B cell (primary cell): ENCODE measurements around the gene IKZF1. TPM values are rescaled to one million over a fixed set of nuclear protein-coding genes. Genes with fewer than 3 reads are reported as not detected.
A peak's percentile ranks its signal among the peaks of the same experiment; 100 is the strongest.

Experiments used
- ATAC-seq: fragments of 200-7000 bp; cut with Tn5 transposase; one replicate; pipeline ENCODE4 v1.10.0; 2021; ENCODE audit warnings: low read depth, mild to moderate bottlenecking, moderate number of reproducible peaks, moderate library complexity
- CTCF ChIA-PET: fragments of 350-600 bp; sonication (Branson Sonifier 250); formaldehyde crosslinking; loops from one replicate; lab custom pipeline; 2021; ENCODE audit warnings: antibody characterized with exemption, inconsistent platforms; lab: Charles Lee
- POLR2A ChIA-PET: fragments of 350-600 bp; sonication (Branson Sonifier 250); formaldehyde crosslinking; loops from one replicate; lab custom pipeline; 2021; ENCODE audit warnings: antibody characterized with exemption; lab: Charles Lee
- DNase-seq: peaks from one replicate; pipeline ENCODE4 v3.0.0; 2013
- H2AFZ ChIP-seq: 2 replicates; pipeline ENCODE4 v1.6.1; 2012; ENCODE audit warnings: mild to moderate bottlenecking, low read depth, low read length; ENCODE audit not compliant: insufficient read depth, poor library complexity, severe bottlenecking
- H3K27ac ChIP-seq, 2 donors: 1 replicate in 1 of 2; 2 replicates in 1 of 2; pipeline ENCODE4 v1.5.1; 2012 to 2013; ENCODE audit warnings: low read length in 2 of 2, mild to moderate bottlenecking in 2 of 2, moderate library complexity in 1 of 2
- H3K27me3 ChIP-seq, 4 experiments: fragments of 200-600 bp in 1 of 4; sonication (generic) in 1 of 4; replicated peaks in 1 of 4; 1 replicate in 2 of 4; 2 replicates in 2 of 4; pipeline versions ENCODE4 v1.6.1 to v1.7.0; 2013 to 2016; ENCODE audit warnings: low read length in 3 of 4, mild to moderate bottlenecking in 2 of 4, mixed read lengths in 1 of 4, moderate library complexity in 1 of 4; ENCODE audit not compliant: insufficient read depth in 4 of 4, control insufficient read depth in 3 of 4; ENCODE audit errors: control extremely low read depth in 1 of 4
- H3K36me3 ChIP-seq, 2 experiments: replicated peaks in 1 of 2; 1 replicate in 1 of 2; 2 replicates in 1 of 2; pipeline versions ENCODE4 v1.6.1 to v1.7.1; 2013; ENCODE audit warnings: low read length in 1 of 2; ENCODE audit not compliant: insufficient read depth in 2 of 2, control insufficient read depth in 1 of 2; ENCODE audit errors: control extremely low read depth in 1 of 2, extremely low read depth in 1 of 2
- H3K4me1 ChIP-seq, 2 donors: fragments of 200-600 bp in 1 of 2; sonication (generic) in 1 of 2; 1 replicate in 1 of 2; 2 replicates in 1 of 2; pipeline versions ENCODE4 v1.5.1 to v1.6.1; 2013 to 2017; ENCODE audit warnings: low read length in 2 of 2; ENCODE audit not compliant: control insufficient read depth in 2 of 2, insufficient read depth in 2 of 2
- H3K4me2 ChIP-seq: replicated peaks from 2 replicates; pipeline ENCODE3; 2012; ENCODE audit warnings: mild to moderate bottlenecking, low read depth, low read length; ENCODE audit not compliant: poor library complexity, severe bottlenecking
- H3K4me3 ChIP-seq, 5 experiments: fragments of 200-600 bp in 1 of 5; sonication (generic) in 1 of 5; 1 replicate in 3 of 5; 2 replicates in 2 of 5; pipeline versions ENCODE4 v1.5.1 to v1.7.0; 2011 to 2016; ENCODE audit warnings: low read length in 4 of 5, mild to moderate bottlenecking in 4 of 5, low read depth in 2 of 5, control low read depth in 1 of 5, moderate library complexity in 1 of 5; ENCODE audit not compliant: insufficient read depth in 1 of 5; ENCODE audit errors: control extremely low read depth in 1 of 5, extremely low read depth in 1 of 5
- H3K79me2 ChIP-seq: fragments of 200-600 bp; sonication (generic); one replicate; pipeline ENCODE4 v1.6.0; 2016; ENCODE audit warnings: low read length; ENCODE audit not compliant: control insufficient read depth, insufficient read depth
- H3K9ac ChIP-seq: fragments of 200-600 bp; sonication (generic); 2 replicates; pipeline ENCODE4 v1.6.1; 2017; ENCODE audit warnings: mild to moderate bottlenecking, low read length, moderate library complexity
- H3K9me3 ChIP-seq, 3 donors: one replicate each; pipeline versions ENCODE4 v1.6.1 to v1.7.1; 2013; ENCODE audit warnings: low read length in 2 of 3; ENCODE audit not compliant: control insufficient read depth in 2 of 3, insufficient read depth in 1 of 3; ENCODE audit errors: control extremely low read depth in 1 of 3
- H4K20me1 ChIP-seq: 2 replicates; pipeline ENCODE4 v1.6.0; 2012; ENCODE audit warnings: mild to moderate bottlenecking, low read length; ENCODE audit not compliant: insufficient read depth, control insufficient read depth, poor library complexity, severe bottlenecking
- H3K27ac Mint-ChIP-seq: one replicate; pipeline ENCODE4 v1.8.0; 2021; ENCODE audit warnings: mixed read lengths
- H3K27me3 Mint-ChIP-seq: one replicate; pipeline ENCODE4 v1.8.0; 2021; ENCODE audit warnings: mixed read lengths
- H3K4me1 Mint-ChIP-seq: one replicate; pipeline ENCODE4 v1.8.0; 2021; ENCODE audit warnings: mixed read lengths
- H3K4me3 Mint-ChIP-seq: one replicate; pipeline ENCODE4 v1.8.0; 2021; ENCODE audit warnings: mixed read lengths
- H3K9me3 Mint-ChIP-seq: one replicate; pipeline ENCODE4 v1.8.0; 2022; ENCODE audit warnings: mixed read lengths; ENCODE audit not compliant: insufficient read depth
- CTCF ChIP-seq: fragments of 200-600 bp; IDR thresholded peaks from one replicate; pipeline ENCODE4 v1.8.0; 2022; ENCODE audit warnings: antibody characterized with exemption, mild to moderate bottlenecking
- EZH2 ChIP-seq: IDR thresholded peaks from 2 replicates; pipeline ENCODE4 v1.6.1; 2012; ENCODE audit warnings: borderline replicate concordance, low read depth, mild to moderate bottlenecking, moderate library complexity, low read length; ENCODE audit not compliant: insufficient read depth, poor library complexity, severe bottlenecking
- WGBS: methylation state at CpG from one replicate; pipeline ENCODE4 v1.1.5; 2013; ENCODE audit warnings: missing lambda C conversion rate; ENCODE audit not compliant: insufficient coverage; 5-methylcytosine and 5-hydroxymethylcytosine counted together
- intact Hi-C: fragments of 100-400 bp; cut with micrococcal nuclease; formaldehyde crosslinking; loops from one replicate; pipeline ENCODE4 v1.10.0; 2022
- polyA plus RNA-seq: library from polyadenylated mRNA; depleted of rRNA; stranded (reverse); fragments of >200 nt; gene quantifications from 2 replicates; pipeline ENCODE4 v1.2.3, GENCODE V29; 2012
- total RNA-seq, 2 donors: library from RNA; stranded (reverse); fragments of 120-200 nt in 1 of 2; gene quantifications; 1 replicate in 1 of 2; 2 replicates in 1 of 2; pipeline versions ENCODE4 v1.2.3 to v1.2.4, GENCODE V29; 2013 to 2022

The IKZF1 gene
- total and polyA plus RNA-seq, 2 donors (not counting 1 experiment from before 2014, with no cell fraction given): 199 to 254 TPM

- no peaks in the 10 kb centered on the region for H3K36me3 ChIP-seq
- H3K4me3 Mint-ChIP-seq: no peak overlapping the region
- H2AFZ ChIP-seq: no peak overlapping the region
- H3K4me1 Mint-ChIP-seq: peaks cover 86% of the 10 kb centered on the region
- H3K27ac ChIP-seq: no peak overlapping the region
- ChIA-PET CTCF (interaction anchor here (1.0 to 13.4 kb wide), 10 partner anchors 9 to 146 kb away, joined by 3 to 75 read pairs (median 5); partner anchors contain the start of gene IKZF1), POLR2A (interaction anchor here (0.5 kb wide), 1 partner anchor 21 kb away, joined by 4 read pairs; no protein-coding TSS in a partner anchor)
- H4K20me1 ChIP-seq: no peaks in the 10 kb centered on the region
- TF ChIP-seq EZH2 (no peak), CTCF (no peak)
- no peak overlapping the region for H3K4me3 ChIP-seq
- ATAC-seq (no peak), DNase-seq (no peak)
- H3K27me3 ChIP-seq: no peaks in the 10 kb centered on the region
- no peak overlapping the region for H3K9ac ChIP-seq
- intact Hi-C loops: no loop called here
- H3K79me2 ChIP-seq: peaks cover 6% of the 10 kb centered on the region
- peak overlapping the region; percentile 1 for H3K27ac Mint-ChIP-seq
- H3K9me3 Mint-ChIP-seq: no peaks in the 10 kb centered on the region
- WGBS: 58% methylated on average over 3 of the region's 3 CpGs
- peaks cover 87 to 94% of the 10 kb centered on the region in 2 donors for H3K4me1 ChIP-seq
- no peak overlapping the region for H3K4me2 ChIP-seq
- H3K27me3 Mint-ChIP-seq: no peaks in the 10 kb centered on the region
- H3K9me3 ChIP-seq: peaks cover 0 to 8% (median 2%) of the 10 kb centered on the region in 3 donors
These were observed 31.7 kb upstream of the IKZF1 start for GRCh38 chr7:50272808-50273207.

- Mint-ChIP-seq H3K9me3 (no peaks in the 10 kb centered on the region), H3K4me3 (peak overlapping the region; percentile 26), H3K4me1 (peaks cover 82% of the 10 kb centered on the region), H3K27me3 (no peaks in the 10 kb centered on the region), H3K27ac (peak overlapping the region; percentile 67)
- Histone ChIP-seq H4K20me1 (no peaks in the 10 kb centered on the region), H3K9me3 (peaks cover 0 to 8% (median 2%) of the 10 kb centered on the region in 3 donors), H3K4me2 (no peak overlapping the region), H3K79me2 (peaks cover 6% of the 10 kb centered on the region), H3K4me3 (no peak overlapping the region), H3K36me3 (no peaks in the 10 kb centered on the region), H3K27me3 (no peaks in the 10 kb centered on the region), H3K9ac (no peak overlapping the region), H3K27ac (no peak overlapping the region), H3K4me1 (peaks cover 82 to 90% of the 10 kb centered on the region in 2 donors), H2AFZ (peak overlapping the region; percentile 5)
- ChIA-PET POLR2A (interaction anchor here (0.5 kb wide), 1 partner anchor 21 kb away, joined by 4 read pairs; no protein-coding TSS in a partner anchor), CTCF (interaction anchor here (1.0 to 13.4 kb wide), 13 partner anchors 8 to 145 kb away, joined by 3 to 75 read pairs (median 5); partner anchors contain the start of gene IKZF1)
- ATAC-seq (no peak), DNase-seq (no peak)
- no CpG with 5 or more reads among the region's 1 CpG for WGBS
- intact Hi-C loops: no loop called here
- TF ChIP-seq EZH2 (no peak), CTCF (no peak)
These were observed 31.2 kb upstream of the IKZF1 start for GRCh38 chr7:50273301-50273700.
